Testis (tissue), 2 donors: Measurements from ENCODE around the gene FGB.

ENCODE experiments used
- POLR2A ChIP-seq: fragments of 450-650 bp; IDR thresholded peaks from one replicate; pipeline ENCODE4 v1.6.1; 2017; ENCODE audit warnings: antibody characterized with exemption, mild to moderate bottlenecking, moderate library complexity
- TF ChIP-seq, protein P1 (sequence below), 3 experiments: fragments of 450-650 bp in 2 of 3; fragments of 200-600 bp in 1 of 3; sonication (generic) in 1 of 3; IDR thresholded peaks; one replicate each; pipeline ENCODE4 v1.5.1; 2016 to 2019; ENCODE audit warnings: antibody characterized with exemption in 3 of 3, mild to moderate bottlenecking in 2 of 3, moderate library complexity in 1 of 3

GRCh38 chr4:154615211-154615610 is 52.4 kb downstream of the FGB start:
- no peak for TF ChIP-seq POLR2A
- TF ChIP-seq, protein P1, sequence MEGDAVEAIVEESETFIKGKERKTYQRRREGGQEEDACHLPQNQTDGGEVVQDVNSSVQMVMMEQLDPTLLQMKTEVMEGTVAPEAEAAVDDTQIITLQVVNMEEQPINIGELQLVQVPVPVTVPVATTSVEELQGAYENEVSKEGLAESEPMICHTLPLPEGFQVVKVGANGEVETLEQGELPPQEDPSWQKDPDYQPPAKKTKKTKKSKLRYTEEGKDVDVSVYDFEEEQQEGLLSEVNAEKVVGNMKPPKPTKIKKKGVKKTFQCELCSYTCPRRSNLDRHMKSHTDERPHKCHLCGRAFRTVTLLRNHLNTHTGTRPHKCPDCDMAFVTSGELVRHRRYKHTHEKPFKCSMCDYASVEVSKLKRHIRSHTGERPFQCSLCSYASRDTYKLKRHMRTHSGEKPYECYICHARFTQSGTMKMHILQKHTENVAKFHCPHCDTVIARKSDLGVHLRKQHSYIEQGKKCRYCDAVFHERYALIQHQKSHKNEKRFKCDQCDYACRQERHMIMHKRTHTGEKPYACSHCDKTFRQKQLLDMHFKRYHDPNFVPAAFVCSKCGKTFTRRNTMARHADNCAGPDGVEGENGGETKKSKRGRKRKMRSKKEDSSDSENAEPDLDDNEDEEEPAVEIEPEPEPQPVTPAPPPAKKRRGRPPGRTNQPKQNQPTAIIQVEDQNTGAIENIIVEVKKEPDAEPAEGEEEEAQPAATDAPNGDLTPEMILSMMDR (IDR thresholded peaks at IDR 0.05): no peak
